Thoracic aorta endothelial cell (primary cell): ENCODE measurements around the gene SP8. TPM values are rescaled to one million over a fixed set of nuclear protein-coding genes. Genes with fewer than 3 reads are reported as not detected.

ENCODE experiments used
- total RNA-seq: library from RNA; depleted of rRNA; stranded (reverse); fragments of >200 nt; gene quantifications from 2 replicates; pipeline ENCODE4 v1.2.3, GENCODE V29; 2012

The SP8 gene
- total RNA-seq: not detected in 2 replicates

DNA sequence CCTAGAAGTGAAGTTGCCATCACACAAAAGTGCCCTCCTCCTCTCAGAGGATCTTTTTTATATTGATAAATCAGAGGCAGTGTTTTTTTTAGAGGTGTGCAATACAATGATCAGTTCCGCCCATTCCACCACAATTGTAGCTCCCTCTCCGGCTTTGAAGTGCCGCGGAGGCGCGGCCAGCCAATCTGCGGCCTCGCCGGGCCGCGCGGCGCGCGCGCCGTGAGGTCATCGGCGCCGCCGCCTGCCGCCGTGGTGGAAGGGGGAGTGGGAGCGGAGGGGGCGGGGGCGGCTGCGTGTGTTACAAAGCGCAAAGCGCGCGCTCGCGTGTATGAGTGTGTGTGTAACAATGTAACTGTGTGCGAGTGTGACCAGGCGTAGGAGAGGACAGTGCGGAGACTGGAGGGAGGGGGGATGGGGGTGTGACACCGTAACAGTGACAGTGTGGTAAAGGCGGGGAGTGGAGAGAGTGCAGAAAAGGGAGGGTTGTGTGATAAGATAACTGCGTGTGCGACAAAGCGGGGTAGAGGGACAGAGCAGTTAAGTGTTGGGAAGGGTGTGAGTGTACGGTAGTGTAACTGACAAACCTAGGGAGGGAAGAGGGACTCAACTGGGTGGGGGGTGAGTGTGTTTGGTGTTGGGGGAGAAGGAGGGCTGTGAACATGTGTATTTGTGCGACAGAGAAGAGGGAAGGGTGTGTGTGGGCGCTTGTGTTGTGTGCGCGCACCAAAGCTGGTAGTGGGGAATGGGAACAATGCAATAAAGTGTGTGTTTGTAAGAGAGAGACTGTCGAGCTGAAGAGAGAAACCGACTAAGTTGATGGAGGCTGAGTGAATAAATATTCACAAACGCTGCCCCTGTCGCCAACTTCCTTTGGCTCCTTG, at the start of gene SP8:
Gene SP8 (minus strand): TSS at position 108 of the 881 bp plus-strand sequence. CDS start 88 bp downstream, at position 20.

Other genes starting within 250 kb of the SP8 start
- gene ABCB5, start 171.2 kb downstream of the SP8 start, total RNA-seq: not detected in 2 replicates